OCI-LY3 (cell line): ENCODE data around the gene PCLO.

Experiments used
- CTCF ChIP-seq: fragments of 200-600, 300-600 bp; sonication (generic); IDR thresholded peaks from 2 replicates; pipeline ENCODE4 v1.5.1; 2014; ENCODE audit warnings: antibody characterized with exemption, low read length, low read depth
- EZH2phosphoT487 ChIP-seq: fragments of 200-600 bp; shearing (Covaris generic); IDR thresholded peaks from 2 replicates; pipeline ENCODE4 v1.6.1; 2018; ENCODE audit warnings: antibody characterized with exemption, mixed run types, low read depth

GRCh38 chr7:82723411-82723810 lies 439.3 kb downstream of the PCLO start:
- TF ChIP-seq CTCF, result no peak
- no peak for TF ChIP-seq EZH2phosphoT487
